ENCODE data around the gene GRIP1.

GRIP1 gene

GRCh38 chr12:66335746-66336145, 343.1 kb downstream of the GRIP1 start:
- no peak for DNase-seq
- Histone ChIP-seq H3K4me1 (ENCODE audit: low read length) (no peaks in the 10 kb centered on the region), H3K36me3 (replicated peaks; ENCODE audit: insufficient read depth, low read length) (no peaks in the 10 kb centered on the region), H3F3A (ENCODE audit: insufficient read depth, low read length) (no peaks in the 10 kb centered on the region), H3K9me2 (replicated peaks; ENCODE audit: insufficient read depth, low read length) (no peaks in the 10 kb centered on the region), H2AFZ (ENCODE audit: low read length) (no peak overlapping the region), H3K9me3 (replicated peaks; ENCODE audit: insufficient read depth, low read length) (no peaks in the 10 kb centered on the region), H3K9ac (ENCODE audit: low read length) (no peak overlapping the region), H3K79me2 (ENCODE audit: low read length) (no peaks in the 10 kb centered on the region), H3K27me3 (replicated peaks; ENCODE audit: insufficient read depth, low read length) (no peaks in the 10 kb centered on the region), H3K4me3 (ENCODE audit: low read length) (no peak overlapping the region), H3K4me2 (ENCODE audit: low read depth, low read length) (no peak overlapping the region), H4K20me1 (ENCODE audit: insufficient read depth, low read length) (no peaks in the 10 kb centered on the region), H3K27ac (ENCODE audit: low read length) (no peak overlapping the region)
- TF ChIP-seq CTCF (IDR thresholded peaks at IDR 0.05; ENCODE audit: low read length) (no peak), EZH2phosphoT487 (IDR thresholded peaks at IDR 0.05; ENCODE audit: low read length) (no peak), EZH2 (optimal IDR thresholded peaks at IDR 0.05; ENCODE audit: low read depth, low read length) (no peak)

GRCh38 chr12:66331814-66332213, 347.1 kb downstream of the GRIP1 start:
- TF ChIP-seq EZH2phosphoT487 (IDR thresholded peaks at IDR 0.05; ENCODE audit: low read length) (no peak), CTCF (IDR thresholded peaks at IDR 0.05; ENCODE audit: low read length) (no peak), EZH2 (optimal IDR thresholded peaks at IDR 0.05; ENCODE audit: low read depth, low read length) (no peak)
- no peaks in the 10 kb centered on the region for H3F3A ChIP-seq (ENCODE audit: insufficient read depth, low read length)
- H3K4me2 ChIP-seq (ENCODE audit: low read depth, low read length) = no peak overlapping the region

GRCh38 chr12:66331016-66331415, 347.9 kb downstream of the GRIP1 start:
- Histone ChIP-seq H3K27me3 (replicated peaks; ENCODE audit: insufficient read depth, low read length) (no peaks in the 10 kb centered on the region), H3K79me2 (ENCODE audit: low read length) (no peaks in the 10 kb centered on the region), H4K20me1 (ENCODE audit: insufficient read depth, low read length) (no peaks in the 10 kb centered on the region), H3K36me3 (replicated peaks; ENCODE audit: insufficient read depth, low read length) (no peaks in the 10 kb centered on the region), H3F3A (ENCODE audit: insufficient read depth, low read length) (no peaks in the 10 kb centered on the region), H3K9me3 (replicated peaks; ENCODE audit: insufficient read depth, low read length) (no peaks in the 10 kb centered on the region), H3K27ac (ENCODE audit: low read length) (no peak overlapping the region), H3K4me3 (ENCODE audit: low read length) (no peak overlapping the region), H3K4me2 (ENCODE audit: low read depth, low read length) (no peak overlapping the region), H3K4me1 (ENCODE audit: low read length) (no peaks in the 10 kb centered on the region), H3K9ac (ENCODE audit: low read length) (no peak overlapping the region), H3K9me2 (replicated peaks; ENCODE audit: insufficient read depth, low read length) (no peaks in the 10 kb centered on the region), H2AFZ (ENCODE audit: low read length) (no peak overlapping the region)
- no peak for TF ChIP-seq CTCF (IDR thresholded peaks at IDR 0.05; ENCODE audit: low read length)
- no peak for TF ChIP-seq EZH2phosphoT487 (IDR thresholded peaks at IDR 0.05; ENCODE audit: low read length)
- DNase-seq = no peak

More at GRCh38 chr12:66331814-66332213, 347.1 kb downstream of the GRIP1 start:
- Histone ChIP-seq H3K27me3 (replicated peaks; ENCODE audit: insufficient read depth, low read length) (no peaks in the 10 kb centered on the region), H4K20me1 (ENCODE audit: insufficient read depth, low read length) (no peaks in the 10 kb centered on the region), H3K36me3 (replicated peaks; ENCODE audit: insufficient read depth, low read length) (no peaks in the 10 kb centered on the region), H3K27ac (ENCODE audit: low read length) (no peak overlapping the region), H3K9me2 (replicated peaks; ENCODE audit: insufficient read depth, low read length) (no peaks in the 10 kb centered on the region), H3K9ac (ENCODE audit: low read length) (no peak overlapping the region), H3K9me3 (replicated peaks; ENCODE audit: insufficient read depth, low read length) (no peaks in the 10 kb centered on the region), H2AFZ (ENCODE audit: low read length) (no peak overlapping the region), H3K4me3 (ENCODE audit: low read length) (no peak overlapping the region), H3K79me2 (ENCODE audit: low read length) (no peaks in the 10 kb centered on the region), H3K4me1 (ENCODE audit: low read length) (no peaks in the 10 kb centered on the region)
- DNase-seq = no peak
